Erythroblast (primary cell): ENCODE results near the gene RIC3.

Experiments used
- DNase-seq, 2 experiments: peaks; one replicate each; lab custom pipeline; 2025; lab: John Stamatoyannopoulos, UW
- GATA1 ChIP-seq: IDR thresholded peaks from 2 replicates; pipeline ENCODE4 v1.6.1; 2011; ENCODE audit warnings: low read depth, mild to moderate bottlenecking, control low read depth, low read length, moderate library complexity
- POLR2A ChIP-seq: IDR thresholded peaks from 2 replicates; pipeline ENCODE4 v1.6.1; 2011; ENCODE audit warnings: mild to moderate bottlenecking, low read length

RIC3 gene

GRCh38 chr11:8083871-8084281, 84.9 kb downstream of the RIC3 start:
- TF ChIP-seq POLR2A = no peak
- TF ChIP-seq GATA1 = no peak
- no peak for DNase-seq

- TF ChIP-seq POLR2A (no peak), GATA1 (no peak)
- DNase-seq = no peak
Measured at GRCh38 chr11:8083088-8083395, 85.8 kb downstream of the RIC3 start.

- TF ChIP-seq POLR2A = no peak
- no peak for TF ChIP-seq GATA1
- no peak for DNase-seq
Measured at GRCh38 chr11:8082391-8083087, 86.3 kb downstream of the RIC3 start.

- no peak for TF ChIP-seq POLR2A
- DNase-seq = no peak
Measured at GRCh38 chr11:8081591-8082250, 87.1 kb downstream of the RIC3 start.

GRCh38 chr11:8080674-8081590, 87.9 kb downstream of the RIC3 start, which contains the start of gene TUB:
Gene TUB, plus strand, starts transcription at chr11:8081211. Its CDS starts 300 bp downstream, at chr11:8081511.
- no peak for DNase-seq
- no peak for TF ChIP-seq POLR2A
- TF ChIP-seq GATA1 = no peak

GRCh38 chr11:8080069-8080670, 88.7 kb downstream of the RIC3 start:
- TF ChIP-seq GATA1 (no peak), POLR2A (no peak)
- no peak for DNase-seq

- TF ChIP-seq POLR2A (no peak), GATA1 (no peak)
Measured at GRCh38 chr11:8079111-8079675, 89.6 kb downstream of the RIC3 start.

GRCh38 chr11:8075119-8075726, 93.6 kb downstream of the RIC3 start:
- no peak for DNase-seq
- TF ChIP-seq POLR2A (no peak), GATA1 (no peak)

More at GRCh38 chr11:8079111-8079675, 89.6 kb downstream of the RIC3 start:
- no peak for DNase-seq

- DNase-seq = no peak
- TF ChIP-seq POLR2A = no peak
Measured at GRCh38 chr11:8071616-8072581, 96.9 kb downstream of the RIC3 start.

GRCh38 chr11:8070417-8071115, 98.3 kb downstream of the RIC3 start:
- peak; percentile 11 to 19 for DNase-seq
- TF ChIP-seq GATA1 (no peak), POLR2A (no peak)

GRCh38 chr11:8069771-8070170, 99.1 kb downstream of the RIC3 start:
- TF ChIP-seq POLR2A = no peak
- DNase-seq = no peak

- DNase-seq = peak in 1 of 2 experiments; percentile 33
Measured at GRCh38 chr11:8068605-8069221, 100.1 kb downstream of the RIC3 start.

More at GRCh38 chr11:8068605-8069221, 100.1 kb downstream of the RIC3 start:
- no peak for TF ChIP-seq GATA1
- TF ChIP-seq POLR2A = no peak
